ENCODE measurements around the gene CHST15. TPM values are rescaled to one million over a fixed set of nuclear protein-coding genes. Genes with fewer than 3 reads are reported as not detected.
A peak's percentile ranks its signal among the peaks of the same experiment; 100 is the strongest.
"Not testable (repeated sequence)": the region's sequence is repeated elsewhere in the genome, so short reads cannot be mapped to it uniquely, and the experiment has no call there.

The CHST15 gene
- total and polyA plus RNA-seq, 7 experiments from 2014 or later: 0.27 to 43.3 (median 2.2) TPM

- Histone ChIP-seq H3K4me3 (ENCODE audit: low read length) (no peak overlapping the region), H3K4me1 (ENCODE audit: control insufficient read depth in 2 of 2, insufficient read depth in 2 of 2, low read length in 2 of 2) (no peaks in the 10 kb centered on the region), H3K9me3 (ENCODE audit: control insufficient read depth in 2 of 3, low read length in 3 of 3) (peaks cover 0 to 5% (median 0%) of the 10 kb centered on the region in 3 experiments), H3K36me3 (ENCODE audit: control insufficient read depth in 2 of 3, insufficient read depth in 3 of 3, low read length in 3 of 3) (no peaks in the 10 kb centered on the region), H3K27ac (ENCODE audit: low read depth, low read length) (no peak overlapping the region), H3K27me3 (ENCODE audit: control insufficient read depth in 2 of 2, insufficient read depth in 2 of 2, low read length in 2 of 2) (no peaks in the 10 kb centered on the region)
- Mint-ChIP-seq H3K27ac (no peak overlapping the region), H3K27me3 (peaks cover 23 to 63% (median 35%) of the 10 kb centered on the region in 5 donors), H3K4me1 (peaks cover 0 to 10% (median 5%) of the 10 kb centered on the region in 7 donors), H3K4me3 (no peak overlapping the region), H3K9me3 (peaks cover 0 to 6% (median 2%) of the 10 kb centered on the region in 11 donors), H3K36me3 (peaks cover 0 to 7% (median 0%) of the 10 kb centered on the region in 5 donors)
- intact Hi-C loops (cut with micrococcal nuclease): no loop called here
- POLR2A ChIA-PET: interaction anchor here (0.6 kb wide), 1 partner anchor 1778 kb away, joined by 3 read pairs; no protein-coding TSS in a partner anchor
- CTCF ChIA-PET: no interaction called here
- DNase-seq (no peak), ATAC-seq (no peak)
Measured at GRCh38 chr10:124095096-124095495, 1.7 kb upstream of the CHST15 start.

- Mint-ChIP-seq H3K9me3 (peaks cover 0 to 4% (median 2%) of the 10 kb centered on the region in 11 donors), H3K4me3 (peak overlapping the region in 7 of 10 donors; percentile 29 to 84 (median 63)), H3K27ac (no peak overlapping the region), H3K4me1 (peaks cover 0 to 10% (median 5%) of the 10 kb centered on the region in 7 donors), H3K36me3 (peaks cover 0 to 4% (median 0%) of the 10 kb centered on the region in 5 donors), H3K27me3 (peaks cover 23 to 70% (median 42%) of the 10 kb centered on the region in 5 donors)
- no peaks in the 10 kb centered on the region for H3K36me3 ChIP-seq (ENCODE audit: control insufficient read depth in 2 of 3, insufficient read depth in 3 of 3, low read length in 3 of 3)
- H3K9me3 ChIP-seq (ENCODE audit: control insufficient read depth in 2 of 3, low read length in 3 of 3): no peaks in the 10 kb centered on the region
- intact Hi-C loops (cut with micrococcal nuclease): no loop called here
- no peaks in the 10 kb centered on the region for H3K27me3 ChIP-seq (ENCODE audit: control insufficient read depth in 2 of 2, insufficient read depth in 2 of 2, low read length in 2 of 2)
- POLR2A ChIA-PET: interaction anchor here (0.6 kb wide), 1 partner anchor 1778 kb away, joined by 3 read pairs; no protein-coding TSS in a partner anchor
- ATAC-seq (no peak), DNase-seq (no peak)
- CTCF ChIA-PET: no interaction called here
- H3K27ac ChIP-seq (ENCODE audit: low read depth, low read length): no peak overlapping the region
- no peak overlapping the region for H3K4me3 ChIP-seq (ENCODE audit: low read length)
- H3K4me1 ChIP-seq (ENCODE audit: control insufficient read depth in 2 of 2, insufficient read depth in 2 of 2, low read length in 2 of 2): no peaks in the 10 kb centered on the region
Measured at GRCh38 chr10:124094419-124094785, 1.0 kb upstream of the CHST15 start.

GRCh38 chr10:124093774-124094418 is 498 bp upstream of the CHST15 start:
- CTCF ChIA-PET; H3K27me3 ChIP-seq (ENCODE audit: control insufficient read depth in 2 of 2, insufficient read depth in 2 of 2, low read length in 2 of 2); H3K36me3 ChIP-seq (ENCODE audit: control insufficient read depth in 2 of 3, insufficient read depth in 3 of 3, low read length in 3 of 3); H3K9me3 ChIP-seq (ENCODE audit: control insufficient read depth in 2 of 3, low read length in 3 of 3); H3K4me1 ChIP-seq (ENCODE audit: control insufficient read depth in 2 of 2, insufficient read depth in 2 of 2, low read length in 2 of 2); H3K27ac ChIP-seq (ENCODE audit: low read depth, low read length); POLR2A ChIA-PET; H3K4me3 ChIP-seq (ENCODE audit: low read length); H3K9me3 Mint-ChIP-seq; DNase-seq; H3K27ac Mint-ChIP-seq; H3K36me3 Mint-ChIP-seq; ATAC-seq: not testable (repeated sequence)
- intact Hi-C loops (cut with micrococcal nuclease): loop anchor here in 1 of 2 donors (2.0 kb wide), 1 partner anchor 69 kb away; no protein-coding TSS in a partner anchor
- Mint-ChIP-seq H3K4me1 (peaks cover 0 to 10% (median 5%) of the 10 kb centered on the region in 7 donors), H3K4me3 (peak overlapping the region in 8 of 10 donors; percentile 41 to 84 (median 65)), H3K27me3 (peaks cover 23 to 71% (median 45%) of the 10 kb centered on the region in 5 donors)

- DNase-seq (peak in 6 of 9 donors; percentile 13 to 51 (median 21)), ATAC-seq (peak; percentile 78)
- Histone ChIP-seq H3K4me1 (ENCODE audit: control insufficient read depth in 2 of 2, insufficient read depth in 2 of 2, low read length in 2 of 2) (no peaks in the 10 kb centered on the region), H3K4me3 (ENCODE audit: low read length) (no peak overlapping the region), H3K27ac (ENCODE audit: low read depth, low read length) (no peak overlapping the region), H3K36me3 (ENCODE audit: control insufficient read depth in 2 of 3, insufficient read depth in 3 of 3, low read length in 3 of 3) (no peaks in the 10 kb centered on the region), H3K27me3 (ENCODE audit: control insufficient read depth in 2 of 2, insufficient read depth in 2 of 2, low read length in 2 of 2) (no peaks in the 10 kb centered on the region), H3K9me3 (ENCODE audit: control insufficient read depth in 2 of 3, low read length in 3 of 3) (no peaks in the 10 kb centered on the region)
- H3K4me3 Mint-ChIP-seq: peak overlapping the region in 8 of 10 donors; percentile 27 to 84 (median 78)
- peaks cover 23 to 69% (median 46%) of the 10 kb centered on the region in 5 donors for H3K27me3 Mint-ChIP-seq
- intact Hi-C loops (cut with micrococcal nuclease): loop anchor here in 1 of 2 donors (2.0 kb wide), 1 partner anchor 68 kb away; no protein-coding TSS in a partner anchor
- peaks cover 0 to 10% (median 5%) of the 10 kb centered on the region in 7 donors for H3K4me1 Mint-ChIP-seq
- ChIA-PET CTCF (no interaction called here), POLR2A (no interaction called here)
- H3K27ac Mint-ChIP-seq: no peak overlapping the region
- peaks cover 0 to 4% (median 0%) of the 10 kb centered on the region in 11 donors for H3K9me3 Mint-ChIP-seq
- H3K36me3 Mint-ChIP-seq: peaks cover 0 to 4% (median 0%) of the 10 kb centered on the region in 5 donors
Measured at GRCh38 chr10:124092250-124092859, 1.0 kb downstream of the CHST15 start.

GRCh38 chr10:124091646-124092249 is 1.6 kb downstream of the CHST15 start:
- H3K4me1 ChIP-seq (ENCODE audit: control insufficient read depth in 2 of 2, insufficient read depth in 2 of 2, low read length in 2 of 2): no peaks in the 10 kb centered on the region
- intact Hi-C loops (cut with micrococcal nuclease): loop anchor here in 1 of 2 donors (2.0 kb wide), 1 partner anchor 67 kb away; no protein-coding TSS in a partner anchor
- H3K4me3 ChIP-seq (ENCODE audit: low read length): no peak overlapping the region
- Mint-ChIP-seq H3K9me3 (peaks cover 0 to 4% (median 0%) of the 10 kb centered on the region in 11 donors), H3K4me1 (peaks cover 0 to 10% (median 5%) of the 10 kb centered on the region in 7 donors), H3K27ac (no peak overlapping the region), H3K27me3 (peaks cover 23 to 67% (median 46%) of the 10 kb centered on the region in 5 donors), H3K36me3 (peaks cover 0 to 4% (median 0%) of the 10 kb centered on the region in 5 donors), H3K4me3 (peak overlapping the region in 9 of 10 donors; percentile 46 to 84 (median 74))
- no peak for DNase-seq
- H3K27me3 ChIP-seq (ENCODE audit: control insufficient read depth in 2 of 2, insufficient read depth in 2 of 2, low read length in 2 of 2): no peaks in the 10 kb centered on the region
- H3K36me3 ChIP-seq (ENCODE audit: control insufficient read depth in 2 of 3, insufficient read depth in 3 of 3, low read length in 3 of 3): no peaks in the 10 kb centered on the region
- CTCF ChIA-PET: no interaction called here
- POLR2A ChIA-PET: no interaction called here
- H3K9me3 ChIP-seq (ENCODE audit: control insufficient read depth in 2 of 3, low read length in 3 of 3): no peaks in the 10 kb centered on the region
- H3K27ac ChIP-seq (ENCODE audit: low read depth, low read length): no peak overlapping the region
- ATAC-seq: no peak

GRCh38 chr10:124090601-124091209 is 2.7 kb downstream of the CHST15 start:
- H3K4me3 ChIP-seq (ENCODE audit: low read length): no peak overlapping the region
- no peaks in the 10 kb centered on the region for H3K9me3 ChIP-seq (ENCODE audit: control insufficient read depth in 2 of 3, low read length in 3 of 3)
- no peaks in the 10 kb centered on the region for H3K4me1 ChIP-seq (ENCODE audit: control insufficient read depth in 2 of 2, insufficient read depth in 2 of 2, low read length in 2 of 2)
- peak overlapping the region in 8 of 10 donors; percentile 18 to 88 (median 76) for H3K4me3 Mint-ChIP-seq
- ATAC-seq (no peak), DNase-seq (no peak)
- no peaks in the 10 kb centered on the region for H3K36me3 ChIP-seq (ENCODE audit: control insufficient read depth in 2 of 3, insufficient read depth in 3 of 3, low read length in 3 of 3)
- H3K27me3 Mint-ChIP-seq: peaks cover 16 to 62% (median 37%) of the 10 kb centered on the region in 5 donors
- H3K36me3 Mint-ChIP-seq: peaks cover 0 to 4% (median 0%) of the 10 kb centered on the region in 5 donors
- peaks cover 0 to 10% (median 5%) of the 10 kb centered on the region in 7 donors for H3K4me1 Mint-ChIP-seq
- no peak overlapping the region for H3K27ac ChIP-seq (ENCODE audit: low read depth, low read length)
- peaks cover 0 to 2% (median 0%) of the 10 kb centered on the region in 11 donors for H3K9me3 Mint-ChIP-seq
- ChIA-PET CTCF (interaction anchor here (0.6 kb wide), 1 partner anchor 10 kb away, joined by 3 read pairs; no protein-coding TSS in a partner anchor), POLR2A (no interaction called here)
- intact Hi-C loops (cut with micrococcal nuclease): no loop called here
- no peaks in the 10 kb centered on the region for H3K27me3 ChIP-seq (ENCODE audit: control insufficient read depth in 2 of 2, insufficient read depth in 2 of 2, low read length in 2 of 2)
- H3K27ac Mint-ChIP-seq: peak overlapping the region in 1 of 9 donors; percentile 26
